Sigmoid colon (tissue), 7 donors: ENCODE results near the gene SLIT3. TPM values are rescaled to one million over a fixed set of nuclear protein-coding genes. Genes with fewer than 3 reads are reported as not detected.

Experiments
- DNase-seq: peaks from one replicate; pipeline ENCODE4 v3.0.0-alpha.2; 2019
- H3K27ac ChIP-seq, 4 donors: fragments of 200-600 bp; sonication (generic); one replicate each; pipeline ENCODE4 v1.5.1; 2016 to 2019; ENCODE audit warnings: mild to moderate bottlenecking in 1 of 4
- H3K27me3 ChIP-seq, 3 donors: fragments of 200-600 bp; sonication (generic); one replicate each; pipeline ENCODE4 v1.5.1; 2019; ENCODE audit warnings: mild to moderate bottlenecking in 1 of 3
- H3K36me3 ChIP-seq, 4 donors: fragments of 200-600 bp; sonication (generic); one replicate each; pipeline ENCODE4 v1.5.1; 2016 to 2019
- H3K4me1 ChIP-seq, 4 donors: fragments of 200-600 bp; sonication (generic); one replicate each; pipeline ENCODE4 v1.5.1; 2017 to 2019
- H3K4me3 ChIP-seq, 4 donors: fragments of 200-600 bp; sonication (generic); one replicate each; pipeline ENCODE4 v1.5.1; 2017 to 2019; ENCODE audit warnings: mild to moderate bottlenecking in 2 of 4, moderate library complexity in 1 of 4
- H3K9me3 ChIP-seq, 4 donors: fragments of 200-600 bp in 3 of 4; sonication (generic) in 3 of 4; one replicate each; pipeline versions ENCODE4 v1.5.1 to v1.6.1; 2013 to 2019
- EP300 ChIP-seq, 4 donors: sonication (generic); formaldehyde crosslinking; IDR thresholded peaks; one replicate each; pipeline ENCODE4 v1.6.1; 2017; ENCODE audit warnings: antibody characterized with exemption in 4 of 4
- POLR2A ChIP-seq, 2 donors: fragments of 450-650 bp; IDR thresholded peaks; one replicate each; pipeline ENCODE4 v1.6.1; 2016; ENCODE audit warnings: antibody characterized with exemption in 2 of 2, mild to moderate bottlenecking in 2 of 2, moderate library complexity in 2 of 2
- POLR2AphosphoS5 ChIP-seq, 4 donors: sonication (generic); formaldehyde crosslinking; IDR thresholded peaks; one replicate each; pipeline ENCODE4 v1.6.1; 2017; ENCODE audit warnings: antibody characterized with exemption in 4 of 4
- WGBS, 2 donors: extraction: QIAGEN DNeasy Blood & Tissue Kit; methylation state at CpG; one replicate each; pipeline ENCODE4 v1.1.7; 2013; 5-methylcytosine and 5-hydroxymethylcytosine counted together
- intact Hi-C: fragments of 100-400 bp; cut with DNase I; formaldehyde crosslinking; loops from one replicate; pipeline ENCODE4 v1.15.1; 2023
- polyA plus RNA-seq, 3 donors: library from polyadenylated mRNA; stranded (reverse); fragments of 200-250 nt; gene quantifications; one replicate each; pipeline ENCODE4 v1.2.3, GENCODE V29; 2013
- total RNA-seq, 4 donors: library from RNA; depleted of rRNA; stranded (reverse); fragments of >200 nt; gene quantifications; one replicate each; pipeline ENCODE4 v1.1.0, GENCODE V29; 2016
- TF ChIP-seq, protein P1 (sequence below), 4 experiments: fragments of 450-650 bp in 3 of 4; fragments of 200-600 bp in 1 of 4; IDR thresholded peaks; one replicate each; pipeline ENCODE4 v1.5.1; 2016 to 2019; ENCODE audit warnings: antibody characterized with exemption in 4 of 4, mild to moderate bottlenecking in 3 of 4, moderate library complexity in 2 of 4
- donor health status: healthy with polysubstance abuse.
- donor health status: Bipolar disorder and iron deficiency.
- donor health status: healthy.

Gene SLIT3
- total and polyA plus RNA-seq, 7 donors, result 0.23 to 46.3 (median 30.0) TPM

DNA sequence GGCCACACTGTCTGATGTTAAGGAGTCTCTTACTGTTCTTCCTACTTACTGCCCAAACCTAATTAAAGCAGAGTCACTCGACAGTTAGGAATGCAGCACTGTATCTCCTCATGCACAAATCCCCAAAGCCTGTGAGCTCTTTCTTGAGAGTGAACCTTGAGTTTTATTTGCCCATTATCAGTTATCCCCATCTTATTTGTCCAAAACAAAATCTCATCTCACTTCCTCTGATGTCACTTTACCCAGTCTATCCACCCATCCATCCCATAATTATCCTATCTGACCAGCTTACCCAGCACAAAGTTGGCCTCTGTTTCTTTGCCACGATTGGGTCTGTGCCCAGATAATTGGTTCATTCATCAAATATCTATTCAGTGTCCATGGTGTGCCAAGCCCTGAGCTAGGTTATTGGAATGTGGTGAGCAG lies 250.8 kb downstream of the SLIT3 start:
- Histone ChIP-seq H3K4me1 (peaks cover 0 to 14% (median 5%) of the 10 kb centered on the region in 4 donors), H3K4me3 (no peak overlapping the region), H3K9me3 (no peaks in the 10 kb centered on the region), H3K36me3 (no peaks in the 10 kb centered on the region), H3K27ac (peak overlapping the region in 1 of 4 donors; percentile 4), H3K27me3 (no peaks in the 10 kb centered on the region)
- TF ChIP-seq EP300 (IDR thresholded peaks at IDR 0.05) (no peak), POLR2AphosphoS5 (IDR thresholded peaks at IDR 0.05) (no peak), POLR2A (IDR thresholded peaks at IDR 0.05) (no peak)
- TF ChIP-seq, protein P1, sequence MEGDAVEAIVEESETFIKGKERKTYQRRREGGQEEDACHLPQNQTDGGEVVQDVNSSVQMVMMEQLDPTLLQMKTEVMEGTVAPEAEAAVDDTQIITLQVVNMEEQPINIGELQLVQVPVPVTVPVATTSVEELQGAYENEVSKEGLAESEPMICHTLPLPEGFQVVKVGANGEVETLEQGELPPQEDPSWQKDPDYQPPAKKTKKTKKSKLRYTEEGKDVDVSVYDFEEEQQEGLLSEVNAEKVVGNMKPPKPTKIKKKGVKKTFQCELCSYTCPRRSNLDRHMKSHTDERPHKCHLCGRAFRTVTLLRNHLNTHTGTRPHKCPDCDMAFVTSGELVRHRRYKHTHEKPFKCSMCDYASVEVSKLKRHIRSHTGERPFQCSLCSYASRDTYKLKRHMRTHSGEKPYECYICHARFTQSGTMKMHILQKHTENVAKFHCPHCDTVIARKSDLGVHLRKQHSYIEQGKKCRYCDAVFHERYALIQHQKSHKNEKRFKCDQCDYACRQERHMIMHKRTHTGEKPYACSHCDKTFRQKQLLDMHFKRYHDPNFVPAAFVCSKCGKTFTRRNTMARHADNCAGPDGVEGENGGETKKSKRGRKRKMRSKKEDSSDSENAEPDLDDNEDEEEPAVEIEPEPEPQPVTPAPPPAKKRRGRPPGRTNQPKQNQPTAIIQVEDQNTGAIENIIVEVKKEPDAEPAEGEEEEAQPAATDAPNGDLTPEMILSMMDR (IDR thresholded peaks at IDR 0.05), result no peak
- 32 to 75% methylated on average over 2 of the region's 2 CpGs for WGBS, 2 donors
- intact Hi-C loops, result no loop called here
- no peak for DNase-seq

DNA sequence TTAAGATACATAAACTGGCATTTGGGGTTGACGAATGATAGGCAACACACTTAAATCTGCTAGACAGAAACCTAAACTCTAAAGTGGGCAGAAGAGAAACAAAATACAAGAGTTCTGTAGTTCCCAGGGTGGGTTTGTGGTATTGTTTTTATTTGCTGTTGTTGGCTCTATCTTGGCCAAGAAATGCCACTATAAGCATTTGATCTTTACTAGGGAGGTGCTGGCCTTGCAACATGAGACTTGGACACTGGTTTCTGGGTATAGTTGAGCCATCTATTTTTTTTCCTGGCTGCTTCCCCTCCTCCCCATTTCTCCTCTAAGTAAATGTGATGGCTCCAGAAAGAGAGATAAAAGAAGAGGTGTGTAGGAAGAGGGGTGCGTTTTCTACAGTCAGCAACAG lies 251.2 kb downstream of the SLIT3 start:
- DNase-seq, result no peak
- H3K9me3 ChIP-seq, result no peaks in the 10 kb centered on the region
- H3K4me1 ChIP-seq, result peaks cover 0 to 14% (median 5%) of the 10 kb centered on the region in 4 donors
- H3K27me3 ChIP-seq, result no peaks in the 10 kb centered on the region
- H3K27ac ChIP-seq, result peak overlapping the region in 1 of 4 donors; percentile 4
- intact Hi-C loops, result no loop called here
- WGBS, 2 donors, result 90 to 92% methylated on average over 2 of the region's 2 CpGs
- no peak overlapping the region for H3K4me3 ChIP-seq
- no peaks in the 10 kb centered on the region for H3K36me3 ChIP-seq
- TF ChIP-seq POLR2A (IDR thresholded peaks at IDR 0.05) (no peak), EP300 (IDR thresholded peaks at IDR 0.05) (no peak)
- TF ChIP-seq, protein P1 (IDR thresholded peaks at IDR 0.05), result no peak

DNA sequence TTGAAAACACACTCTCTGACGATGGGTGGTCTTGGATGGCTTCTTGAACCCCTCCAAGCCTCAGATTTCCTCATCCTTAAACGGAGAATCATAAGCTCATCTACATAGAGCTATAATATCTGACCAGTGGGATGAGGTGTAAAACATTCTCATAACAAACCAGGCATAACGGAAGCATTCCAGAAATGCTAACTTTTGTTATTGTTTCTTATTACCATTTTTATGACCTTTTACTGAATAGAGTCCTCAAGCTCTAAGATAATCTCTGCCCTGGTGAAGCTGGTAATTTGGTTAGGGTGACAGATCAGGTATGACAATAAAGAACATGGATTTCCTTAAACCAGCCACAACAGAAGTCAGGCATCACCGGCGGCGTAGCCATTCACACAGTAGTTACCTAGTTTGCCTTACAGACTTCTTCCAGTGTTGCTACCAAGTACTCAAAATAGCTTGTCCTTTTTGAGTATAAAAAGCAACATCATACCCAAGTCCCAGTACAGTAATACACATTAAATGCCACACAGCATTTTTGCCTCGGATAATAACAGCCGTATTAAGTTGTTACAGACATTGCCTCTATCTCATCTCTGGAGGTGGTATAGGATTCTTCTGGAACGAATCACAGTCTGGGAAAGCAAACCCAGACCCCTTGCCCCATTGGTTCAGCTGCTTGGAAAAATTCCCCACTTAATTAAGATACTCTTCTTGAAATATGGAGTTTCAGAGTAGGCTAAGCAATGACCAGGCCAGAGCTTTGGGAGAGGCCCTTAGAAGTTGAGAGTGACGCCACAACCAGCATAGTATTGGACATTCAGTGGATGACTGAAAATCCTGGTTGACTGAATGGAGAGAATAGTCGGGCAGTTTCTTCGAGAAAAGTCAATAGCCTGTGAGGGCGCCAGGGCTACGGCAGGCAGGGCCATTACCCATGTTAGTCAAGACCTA lies 252.5 kb downstream of the SLIT3 start:
- no peak for TF ChIP-seq EP300 (IDR thresholded peaks at IDR 0.05)
- TF ChIP-seq, protein P1 (IDR thresholded peaks at IDR 0.05), result no peak
- TF ChIP-seq POLR2AphosphoS5 (IDR thresholded peaks at IDR 0.05), result no peak
- no peak for TF ChIP-seq POLR2A (IDR thresholded peaks at IDR 0.05)
- 87 to 90% methylated on average over 14 of the region's 14 CpGs for WGBS, 2 donors
- Histone ChIP-seq H3K9me3 (no peaks in the 10 kb centered on the region), H3K4me1 (peaks cover 0 to 14% (median 5%) of the 10 kb centered on the region in 4 donors), H3K36me3 (no peaks in the 10 kb centered on the region), H3K27ac (no peak overlapping the region), H3K27me3 (no peaks in the 10 kb centered on the region), H3K4me3 (no peak overlapping the region)
- intact Hi-C loops, result no loop called here
- no peak for DNase-seq

DNA sequence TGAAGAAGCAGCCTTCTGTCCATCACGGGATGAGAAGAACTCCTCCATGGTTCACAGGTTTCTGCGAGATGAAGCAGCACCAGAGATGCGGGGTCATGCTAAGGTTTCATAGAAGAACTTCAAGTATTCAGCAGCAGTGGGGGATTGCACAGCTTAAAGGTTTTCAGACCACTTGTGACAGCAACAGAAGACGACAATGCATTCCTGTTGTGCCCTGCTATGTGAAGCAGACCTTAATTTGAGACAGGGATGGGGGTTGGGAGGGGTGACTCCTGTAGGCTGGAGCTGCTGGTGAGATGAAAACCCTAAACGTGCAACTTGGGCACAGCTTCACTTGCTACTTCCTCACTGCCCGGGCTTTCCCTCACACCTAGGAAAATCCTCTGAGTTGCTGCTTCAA lies 256.0 kb downstream of the SLIT3 start:
- intact Hi-C loops, result no loop called here
- Histone ChIP-seq H3K4me3 (no peak overlapping the region), H3K27me3 (no peaks in the 10 kb centered on the region), H3K27ac (no peak overlapping the region), H3K9me3 (no peaks in the 10 kb centered on the region), H3K4me1 (peaks cover 0 to 10% (median under 1%) of the 10 kb centered on the region in 4 donors), H3K36me3 (no peaks in the 10 kb centered on the region)
- WGBS, 2 donors, result 72 to 77% methylated on average over 6 of the region's 6 CpGs
- TF ChIP-seq EP300 (IDR thresholded peaks at IDR 0.05), result no peak
- TF ChIP-seq, protein P1 (IDR thresholded peaks at IDR 0.05), result no peak
- no peak for TF ChIP-seq POLR2A (IDR thresholded peaks at IDR 0.05)
- TF ChIP-seq POLR2AphosphoS5 (IDR thresholded peaks at IDR 0.05), result no peak
- DNase-seq, result no peak
